Esophagus muscularis mucosa (tissue), 4 donors: Measurements from ENCODE around the gene DMD. TPM values are rescaled to one million over a fixed set of nuclear protein-coding genes. Genes with fewer than 3 reads are reported as not detected.

Experiments used
- DNase-seq: peaks from one replicate; pipeline ENCODE4 v3.0.0-alpha.2; 2017; ENCODE audit errors: extremely low spot score
- H3K27ac ChIP-seq, 4 donors: fragments of 200-600 bp; sonication (generic); replicated peaks in 1 of 4; 1 replicate in 3 of 4; 2 replicates in 1 of 4; pipeline ENCODE4 v1.5.1; 2016 to 2019; ENCODE audit warnings: mild to moderate bottlenecking in 1 of 4
- H3K27me3 ChIP-seq, 4 donors: fragments of 200-600 bp; sonication (generic); one replicate each; pipeline versions ENCODE4 v1.5.1 to v1.6.0; 2016 to 2019
- H3K36me3 ChIP-seq, 4 donors: fragments of 200-600 bp; sonication (generic); one replicate each; pipeline ENCODE4 v1.5.1; 2016 to 2019
- H3K4me1 ChIP-seq, 4 donors: fragments of 200-600 bp; sonication (generic); one replicate each; pipeline ENCODE4 v1.5.1; 2016 to 2019
- H3K4me3 ChIP-seq, 4 donors: fragments of 200-600 bp; sonication (generic); 1 replicate in 2 of 4; 2 replicates in 2 of 4; pipeline ENCODE4 v1.5.1; 2016 to 2019; ENCODE audit warnings: mild to moderate bottlenecking in 4 of 4, moderate library complexity in 1 of 4
- H3K9me3 ChIP-seq, 4 donors: fragments of 200-600 bp; sonication (generic); 1 replicate in 3 of 4; 2 replicates in 1 of 4; pipeline ENCODE4 v1.5.1; 2016 to 2019
- EP300 ChIP-seq: sonication (generic); formaldehyde crosslinking; IDR thresholded peaks from one replicate; pipeline ENCODE4 v1.6.1; 2017; ENCODE audit warnings: antibody characterized with exemption
- POLR2A ChIP-seq: fragments of 450-650 bp; IDR thresholded peaks from one replicate; pipeline ENCODE4 v1.6.1; 2017; ENCODE audit warnings: antibody characterized with exemption, moderate library complexity, mild to moderate bottlenecking, low read depth
- POLR2AphosphoS5 ChIP-seq, 2 donors: sonication (generic); formaldehyde crosslinking; IDR thresholded peaks; one replicate each; pipeline ENCODE4 v1.6.1; 2017; ENCODE audit warnings: antibody characterized with exemption in 2 of 2
- WGBS: methylation state at CpG from one replicate; pipeline ENCODE4 v1.1.5; 2018; 5-methylcytosine and 5-hydroxymethylcytosine counted together
- intact Hi-C: fragments of 100-400 bp; cut with DNase I; formaldehyde crosslinking; loops from one replicate; pipeline ENCODE4 v1.15.1; 2023
- total RNA-seq, 4 donors: library from RNA; depleted of rRNA; stranded (reverse); fragments of >200 nt; gene quantifications; one replicate each; pipeline versions ENCODE4 v1.1.0 to v1.2.1, GENCODE V29; 2016
- TF ChIP-seq, protein P1 (sequence below), 3 experiments: fragments of 200-600 bp in 2 of 3; fragments of 450-650 bp in 1 of 3; sonication (generic) in 2 of 3; IDR thresholded peaks; one replicate each; pipeline ENCODE4 v1.5.1; 2017 to 2019; ENCODE audit warnings: antibody characterized with exemption in 3 of 3, mild to moderate bottlenecking in 2 of 3, moderate library complexity in 1 of 3

The DMD gene
- total RNA-seq, 4 donors from 2014 or later, result 127 to 210 (median 188) TPM

DNA sequence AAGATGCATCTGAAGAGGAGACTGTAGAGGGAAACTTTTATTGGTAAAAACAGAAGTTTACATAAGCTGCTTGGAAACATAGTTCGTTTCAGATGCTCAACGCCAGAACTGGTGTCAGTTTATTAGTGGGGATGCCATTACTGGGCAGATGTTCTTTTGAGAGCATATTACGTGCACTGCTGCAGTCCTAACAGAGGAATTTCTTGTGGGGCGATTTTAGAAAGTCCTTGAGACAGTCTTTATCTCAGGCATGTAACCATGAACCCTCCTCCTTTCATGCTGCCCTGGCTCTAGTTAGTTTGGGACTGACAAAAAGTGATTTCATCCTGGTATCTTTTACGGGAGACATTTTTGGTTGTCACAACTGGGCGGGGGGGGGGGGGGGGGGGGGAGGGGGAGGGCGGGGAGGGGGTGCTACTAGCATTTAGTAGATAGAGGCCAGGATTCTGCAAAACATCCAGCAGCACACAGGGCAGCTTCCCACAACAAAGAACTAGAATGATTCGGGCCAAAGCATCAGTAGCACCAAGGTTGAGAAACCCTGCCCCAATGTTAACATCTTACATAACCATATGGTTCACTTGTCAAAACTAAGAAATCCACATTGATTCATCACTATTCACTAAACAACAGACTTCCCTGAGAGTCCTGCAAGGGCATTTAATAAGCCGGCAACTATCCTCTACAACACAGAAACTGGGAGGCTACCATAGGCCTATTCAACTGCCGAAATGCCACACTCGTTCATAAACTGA is 2021.0 kb downstream of the DMD start:
- H3K27me3 ChIP-seq, result no peaks in the 10 kb centered on the region
- WGBS, result 68% methylated on average over 11 of the region's 11 CpGs
- H3K27ac ChIP-seq, result no peak overlapping the region
- DNase-seq, result no peak
- H3K36me3 ChIP-seq, result no peaks in the 10 kb centered on the region
- TF ChIP-seq POLR2A (no peak), EP300 (no peak)
- TF ChIP-seq, protein P1, sequence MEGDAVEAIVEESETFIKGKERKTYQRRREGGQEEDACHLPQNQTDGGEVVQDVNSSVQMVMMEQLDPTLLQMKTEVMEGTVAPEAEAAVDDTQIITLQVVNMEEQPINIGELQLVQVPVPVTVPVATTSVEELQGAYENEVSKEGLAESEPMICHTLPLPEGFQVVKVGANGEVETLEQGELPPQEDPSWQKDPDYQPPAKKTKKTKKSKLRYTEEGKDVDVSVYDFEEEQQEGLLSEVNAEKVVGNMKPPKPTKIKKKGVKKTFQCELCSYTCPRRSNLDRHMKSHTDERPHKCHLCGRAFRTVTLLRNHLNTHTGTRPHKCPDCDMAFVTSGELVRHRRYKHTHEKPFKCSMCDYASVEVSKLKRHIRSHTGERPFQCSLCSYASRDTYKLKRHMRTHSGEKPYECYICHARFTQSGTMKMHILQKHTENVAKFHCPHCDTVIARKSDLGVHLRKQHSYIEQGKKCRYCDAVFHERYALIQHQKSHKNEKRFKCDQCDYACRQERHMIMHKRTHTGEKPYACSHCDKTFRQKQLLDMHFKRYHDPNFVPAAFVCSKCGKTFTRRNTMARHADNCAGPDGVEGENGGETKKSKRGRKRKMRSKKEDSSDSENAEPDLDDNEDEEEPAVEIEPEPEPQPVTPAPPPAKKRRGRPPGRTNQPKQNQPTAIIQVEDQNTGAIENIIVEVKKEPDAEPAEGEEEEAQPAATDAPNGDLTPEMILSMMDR (IDR thresholded peaks at IDR 0.05), result no peak
- intact Hi-C loops, result no loop called here
- no peaks in the 10 kb centered on the region for H3K9me3 ChIP-seq
- peaks cover 0 to 3% (median 0%) of the 10 kb centered on the region in 4 donors for H3K4me1 ChIP-seq
- no peak overlapping the region for H3K4me3 ChIP-seq

GRCh38 chrX:31186693-31187338 is 2024.5 kb downstream of the DMD start:
- no peak for TF ChIP-seq POLR2A
- TF ChIP-seq EP300, result no peak
- TF ChIP-seq, protein P1 (IDR thresholded peaks at IDR 0.05), result no peak
- no peak for TF ChIP-seq POLR2AphosphoS5 (IDR thresholded peaks at IDR 0.05)

DNA sequence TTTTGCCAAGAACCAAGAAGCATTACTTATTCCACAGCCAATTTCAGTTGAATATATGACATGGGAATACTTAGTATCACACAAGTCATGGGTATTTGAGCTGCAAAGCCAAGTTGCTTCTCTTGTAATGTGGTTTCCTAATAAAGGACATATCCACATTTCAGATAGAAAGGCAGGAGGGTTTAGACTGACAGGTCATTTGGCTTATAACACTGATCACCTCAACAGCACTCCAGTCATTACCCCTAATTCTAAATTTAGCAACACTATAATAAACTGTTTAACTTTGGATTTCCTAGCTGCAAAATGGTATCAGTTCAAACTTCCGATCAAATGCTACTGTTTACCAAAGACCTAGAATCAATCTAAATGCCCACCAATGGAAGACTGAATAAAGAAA is 2025.5 kb downstream of the DMD start:
- Histone ChIP-seq H3K36me3 (no peaks in the 10 kb centered on the region), H3K9me3 (no peaks in the 10 kb centered on the region), H3K27me3 (no peaks in the 10 kb centered on the region), H3K4me1 (peaks cover 0 to 4% (median 2%) of the 10 kb centered on the region in 4 donors), H3K4me3 (no peak overlapping the region), H3K27ac (no peak overlapping the region)
- DNase-seq, result no peak
- 83% methylated on average over 1 of the region's 1 CpG for WGBS
- TF ChIP-seq, protein P1 (IDR thresholded peaks at IDR 0.05), result no peak
- TF ChIP-seq POLR2AphosphoS5 (IDR thresholded peaks at IDR 0.05) (no peak), POLR2A (no peak), EP300 (no peak)
- intact Hi-C loops, result no loop called here

More at GRCh38 chrX:31186693-31187338, 2024.5 kb downstream of the DMD start:
- DNase-seq, result no peak
- intact Hi-C loops, result no loop called here
- 68% methylated on average over 3 of the region's 3 CpGs for WGBS
- Histone ChIP-seq H3K9me3 (no peaks in the 10 kb centered on the region), H3K36me3 (no peaks in the 10 kb centered on the region), H3K4me3 (no peak overlapping the region), H3K4me1 (peaks cover 0 to 3% (median 0%) of the 10 kb centered on the region in 4 donors), H3K27ac (no peak overlapping the region), H3K27me3 (no peaks in the 10 kb centered on the region)

DNA sequence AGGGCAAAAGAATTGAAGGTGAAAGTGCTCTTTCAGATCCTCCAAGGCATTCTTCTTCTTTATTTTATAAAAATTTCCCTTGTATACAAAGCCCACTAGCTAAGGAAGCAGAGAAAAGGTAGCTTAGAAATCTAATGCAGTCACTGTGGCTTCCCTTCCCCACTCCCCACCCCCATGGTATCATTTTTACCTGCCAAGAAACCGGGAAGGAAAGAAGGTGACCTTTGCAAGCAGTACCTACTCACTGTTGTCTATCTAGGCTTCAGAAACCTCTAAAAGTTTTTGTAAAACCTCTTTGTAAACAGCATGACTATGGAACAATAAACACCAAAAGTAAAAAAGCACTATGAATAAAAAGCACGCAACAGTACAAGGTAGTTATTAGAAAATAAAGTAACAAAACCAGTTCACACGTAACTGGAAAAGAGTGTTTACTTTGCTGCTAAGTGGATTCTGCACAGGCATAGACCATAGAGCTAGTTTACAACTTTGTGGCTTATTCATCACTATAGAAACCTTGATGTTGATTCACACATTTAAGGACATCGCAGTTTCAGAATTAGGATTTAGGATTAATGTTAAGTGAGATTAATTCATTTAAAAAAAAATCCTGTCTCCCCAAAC is 2029.9 kb downstream of the DMD start:
- no peaks in the 10 kb centered on the region for H3K27me3 ChIP-seq
- H3K36me3 ChIP-seq, result peaks cover 0 to 3% (median 0%) of the 10 kb centered on the region in 4 donors
- H3K9me3 ChIP-seq, result no peaks in the 10 kb centered on the region
- WGBS, result 57% methylated on average over 4 of the region's 4 CpGs
- H3K4me3 ChIP-seq, result no peak overlapping the region
- intact Hi-C loops, result no loop called here
- H3K4me1 ChIP-seq, result peaks cover 0 to 4% (median 0%) of the 10 kb centered on the region in 4 donors
- DNase-seq, result no peak
- TF ChIP-seq EP300 (no peak), POLR2AphosphoS5 (IDR thresholded peaks at IDR 0.05) (no peak), POLR2A (no peak)
- TF ChIP-seq, protein P1 (IDR thresholded peaks at IDR 0.05), result no peak
- H3K27ac ChIP-seq, result no peak overlapping the region
